NOMO-1 treated with DMSO at 0.1 percent for 48 hours (cell line): ENCODE measurements around the gene LARP6.
"Not testable (repeated sequence)": the region's sequence is repeated elsewhere in the genome, so short reads cannot be mapped to it uniquely, and the experiment has no call there.

Source experiments
- DNase-seq: peaks from one replicate; lab custom pipeline; 2025; ENCODE audit not compliant: unreplicated experiment; lab: John Stamatoyannopoulos, UW

LARP6 gene

GRCh38 chr15:70859322-70859908, 5.5 kb upstream of the LARP6 start:
- no peak for DNase-seq

GRCh38 chr15:70858614-70859321, 4.8 kb upstream of the LARP6 start:
- DNase-seq = not testable (repeated sequence)

DNA sequence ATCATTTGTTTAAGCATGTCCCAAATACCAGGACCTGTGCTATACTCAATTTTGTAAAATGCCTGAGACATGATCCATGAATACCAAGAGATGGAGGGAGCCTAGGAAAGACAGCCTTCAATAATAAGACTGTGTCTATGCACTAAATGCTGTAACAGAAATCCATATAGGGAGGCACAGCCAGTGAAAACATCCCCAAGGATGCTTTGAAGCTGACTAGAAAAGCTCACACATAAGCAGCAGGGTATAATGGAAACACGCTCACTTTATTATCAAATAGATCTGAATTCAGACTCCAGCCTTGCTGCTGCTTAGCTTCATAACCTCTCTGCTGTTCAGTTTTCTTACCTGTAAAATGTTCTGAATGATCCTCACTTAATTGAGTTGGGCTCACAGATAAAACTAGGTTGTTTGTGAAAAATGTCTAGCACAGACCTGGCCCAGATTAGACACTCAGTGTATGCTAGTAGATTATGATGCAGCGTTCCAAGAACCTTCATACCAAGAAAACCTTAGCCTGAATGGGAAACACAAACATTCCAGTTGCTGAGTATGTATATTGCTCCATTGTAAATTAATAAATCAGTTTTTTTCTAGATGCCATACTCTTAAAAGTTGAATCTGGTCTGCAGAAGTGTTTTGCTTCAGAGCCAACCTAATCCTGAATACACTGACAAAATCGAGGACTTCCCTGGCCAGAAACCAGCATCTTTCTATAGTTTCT, 3.8 kb upstream of the LARP6 start:
- no peak for DNase-seq

DNA sequence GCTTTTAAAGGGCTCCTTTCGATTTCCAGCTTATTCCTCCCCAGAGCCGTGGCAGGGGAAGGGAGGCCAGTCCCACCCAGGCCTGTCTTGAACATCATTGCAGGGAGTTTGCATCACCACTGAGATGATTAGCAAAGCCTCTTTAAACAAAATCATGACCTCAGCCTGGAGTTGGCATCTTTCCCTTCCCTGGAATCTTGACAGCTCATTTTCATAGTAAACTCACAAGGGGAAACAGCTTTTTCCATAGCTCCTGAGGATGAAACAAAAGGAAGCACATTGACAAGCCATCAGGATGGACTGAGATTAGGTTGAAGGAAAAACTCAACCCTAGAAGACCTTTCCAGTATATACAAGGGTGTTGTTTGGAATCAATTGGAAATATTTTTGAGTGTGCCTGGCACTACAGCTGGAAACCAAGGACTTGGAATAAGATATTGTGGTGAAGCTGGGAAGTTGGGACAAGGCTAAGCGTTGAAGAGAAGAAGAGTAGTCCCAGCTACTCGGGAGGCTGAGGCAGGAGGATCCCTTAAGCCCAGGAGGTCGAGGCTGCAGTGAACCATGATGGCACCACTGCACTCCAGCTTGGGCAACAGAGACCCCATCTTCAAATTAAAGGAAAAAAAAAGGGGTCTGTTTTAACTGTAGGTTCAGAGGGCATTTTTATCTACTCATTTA, 3.1 kb upstream of the LARP6 start:
- no peak for DNase-seq

DNA sequence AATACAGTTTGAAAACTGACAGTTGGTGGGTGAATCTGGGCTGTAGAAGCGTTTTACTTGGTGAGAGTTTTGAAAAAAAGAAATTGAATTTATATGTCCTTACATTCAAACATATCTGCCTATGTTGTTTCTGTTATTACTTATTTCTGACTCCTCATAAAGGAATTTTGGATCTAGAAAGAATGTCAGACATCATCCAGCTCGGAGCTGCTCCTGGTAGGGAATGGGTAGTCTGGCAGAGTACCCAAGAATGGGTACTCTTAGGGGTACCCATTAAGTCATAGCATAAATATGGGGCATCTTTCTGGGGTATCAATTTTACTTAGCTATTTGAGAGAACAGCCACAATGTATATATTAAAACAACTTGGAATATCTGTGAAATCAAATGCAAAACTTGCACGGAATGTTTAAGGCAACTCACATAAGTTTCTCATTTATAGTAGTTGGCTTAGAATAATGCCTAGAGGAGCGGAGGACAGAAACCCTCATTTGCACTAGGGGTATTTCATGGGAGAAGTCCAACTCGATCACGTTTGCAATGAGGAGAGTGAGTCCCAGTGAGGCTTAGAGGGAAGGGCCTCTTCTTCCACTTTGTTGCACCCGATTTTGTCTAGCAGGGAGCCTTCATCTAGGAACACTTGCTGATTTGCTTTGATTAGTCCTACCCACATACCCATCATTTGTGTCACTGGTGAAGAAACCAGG, 2.4 kb upstream of the LARP6 start:
- no peak for DNase-seq

GRCh38 chr15:70855764-70856163, 1.8 kb upstream of the LARP6 start:
- no peak for DNase-seq

DNA sequence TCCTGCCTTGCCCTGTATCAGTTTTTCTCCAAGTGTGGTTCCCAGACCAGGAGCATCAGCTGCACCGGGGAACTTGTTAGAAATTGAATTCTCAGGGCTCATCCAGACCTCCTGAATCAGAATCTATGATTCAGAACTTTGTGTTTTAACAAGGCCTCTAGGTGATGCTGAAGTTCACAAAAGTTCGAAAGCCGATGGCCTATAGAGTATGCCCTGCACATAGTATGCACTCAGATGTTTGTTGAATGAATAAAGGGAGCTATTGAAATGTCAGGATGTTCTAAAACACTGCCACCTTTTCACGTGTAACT, 664 bp upstream of the LARP6 start:
- no peak for DNase-seq

DNA sequence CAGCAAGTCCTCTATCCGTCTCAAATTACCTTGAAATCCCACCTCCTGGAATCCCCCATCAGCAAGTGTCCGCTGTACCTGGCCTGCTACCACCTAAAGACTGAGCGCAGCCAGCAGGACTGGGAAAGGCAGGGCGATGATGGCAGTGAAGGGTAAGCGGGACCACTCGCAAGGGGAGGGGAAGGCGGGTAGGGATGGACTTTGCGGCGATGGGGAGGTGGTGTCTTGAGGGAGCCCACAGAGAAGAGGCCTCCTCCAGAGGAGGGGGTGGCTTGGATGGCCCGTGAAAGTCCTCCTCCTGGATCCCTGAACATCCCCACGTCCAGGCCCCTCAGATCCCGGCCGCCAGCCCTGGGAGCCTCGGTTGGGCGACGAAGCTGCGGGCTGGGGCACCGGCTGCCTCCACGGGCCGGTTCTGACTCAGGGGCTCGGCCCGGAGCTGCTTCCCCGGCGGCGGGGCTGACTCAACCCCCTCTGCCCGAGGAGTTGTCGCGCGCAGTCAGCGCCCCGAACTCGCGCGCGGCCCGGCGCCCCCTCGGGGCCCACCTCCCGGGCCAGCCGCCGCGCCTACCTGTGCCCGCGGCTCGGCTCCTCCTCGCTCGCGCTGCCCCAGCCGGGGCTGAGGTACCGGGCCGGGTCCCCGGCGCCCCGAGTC, 512 bp downstream of the LARP6 start:
- DNase-seq = no peak

DNA sequence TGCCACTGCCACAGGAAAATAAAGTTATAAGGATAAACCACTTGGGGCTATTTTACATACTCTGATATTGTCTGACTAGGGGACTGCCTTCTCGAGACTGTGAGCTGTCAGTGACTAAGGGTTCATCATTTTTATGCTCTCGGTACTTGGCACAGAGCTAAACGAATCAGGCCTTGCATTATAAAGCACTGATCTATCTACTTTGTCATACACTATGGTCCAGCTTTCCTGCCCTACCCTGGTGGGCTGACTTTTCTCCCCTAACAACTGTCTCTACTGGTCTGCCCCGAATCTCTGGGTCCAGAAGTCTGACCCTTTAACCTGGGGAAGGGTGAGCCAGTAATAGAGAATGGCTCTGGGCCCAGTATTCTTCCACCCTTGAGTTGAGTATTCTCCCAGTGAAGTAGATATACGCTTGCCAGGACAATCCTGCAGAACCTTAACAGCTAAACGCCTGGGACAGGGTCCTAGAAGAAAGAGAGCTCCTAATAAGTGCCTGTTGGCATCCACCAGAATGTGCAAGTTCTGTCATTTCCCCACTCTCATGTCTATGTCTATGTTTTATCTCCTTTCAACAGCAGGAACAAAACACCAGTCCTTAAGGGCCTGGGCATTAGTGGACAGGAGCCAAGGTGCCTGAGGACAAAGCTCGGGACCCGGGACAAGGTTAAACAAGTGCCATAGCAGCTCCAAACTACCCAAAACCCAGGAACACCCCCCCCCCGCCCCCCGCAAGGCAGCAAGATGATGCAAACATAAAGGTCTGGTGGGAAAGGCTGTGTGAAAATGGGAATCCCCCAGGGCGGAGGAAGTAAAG, 1.2 kb downstream of the LARP6 start:
- DNase-seq = no peak

- no peak for DNase-seq
Observed at GRCh38 chr15:70851889-70852288, 2.1 kb downstream of the LARP6 start.

- no peak for DNase-seq
Observed at GRCh38 chr15:70845602-70846360, 8.2 kb downstream of the LARP6 start.

DNA sequence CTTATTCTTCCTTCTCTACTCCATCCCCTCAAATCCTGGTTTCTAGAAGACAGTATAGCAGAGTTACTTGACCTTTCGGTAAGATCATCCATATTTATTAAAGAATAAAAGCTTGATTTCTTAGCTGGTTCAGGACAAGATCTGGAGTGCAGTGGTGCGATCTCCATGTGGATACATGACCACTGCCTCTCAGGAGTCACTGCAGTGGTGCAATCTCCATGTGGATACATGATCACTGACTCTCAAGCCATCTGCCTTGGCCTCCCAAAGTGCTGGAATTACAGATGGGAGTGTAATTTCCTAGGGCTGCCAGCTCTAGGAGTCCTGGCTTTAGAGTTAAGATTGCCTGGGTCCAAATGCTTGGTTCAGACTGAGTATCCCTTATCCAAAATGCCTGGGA, 16.5 kb downstream of the LARP6 start:
- DNase-seq = no peak

GRCh38 chr15:70835841-70836240, 18.1 kb downstream of the LARP6 start:
- no peak for DNase-seq

GRCh38 chr15:70835415-70835814, 18.5 kb downstream of the LARP6 start:
- DNase-seq = no peak

DNA sequence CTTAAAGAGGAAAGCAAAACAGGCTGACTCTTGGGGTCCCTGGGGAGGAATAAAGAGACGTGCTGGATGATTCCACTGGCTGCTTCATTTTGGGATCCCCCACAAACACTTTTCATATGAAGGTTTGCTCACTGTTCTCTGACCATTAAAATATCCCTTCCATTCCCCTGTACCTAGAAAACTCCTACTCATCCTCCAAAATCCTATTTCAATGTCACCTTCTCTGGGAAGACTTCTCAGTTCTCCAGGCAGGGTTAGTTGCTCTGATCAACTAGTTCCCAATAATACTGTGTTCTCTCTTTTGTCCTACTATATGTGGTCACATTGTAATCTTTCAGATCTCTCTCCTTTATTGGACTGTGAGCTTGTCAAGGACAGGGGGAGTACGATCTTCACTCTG, 19.0 kb downstream of the LARP6 start:
- DNase-seq = no peak

DNA sequence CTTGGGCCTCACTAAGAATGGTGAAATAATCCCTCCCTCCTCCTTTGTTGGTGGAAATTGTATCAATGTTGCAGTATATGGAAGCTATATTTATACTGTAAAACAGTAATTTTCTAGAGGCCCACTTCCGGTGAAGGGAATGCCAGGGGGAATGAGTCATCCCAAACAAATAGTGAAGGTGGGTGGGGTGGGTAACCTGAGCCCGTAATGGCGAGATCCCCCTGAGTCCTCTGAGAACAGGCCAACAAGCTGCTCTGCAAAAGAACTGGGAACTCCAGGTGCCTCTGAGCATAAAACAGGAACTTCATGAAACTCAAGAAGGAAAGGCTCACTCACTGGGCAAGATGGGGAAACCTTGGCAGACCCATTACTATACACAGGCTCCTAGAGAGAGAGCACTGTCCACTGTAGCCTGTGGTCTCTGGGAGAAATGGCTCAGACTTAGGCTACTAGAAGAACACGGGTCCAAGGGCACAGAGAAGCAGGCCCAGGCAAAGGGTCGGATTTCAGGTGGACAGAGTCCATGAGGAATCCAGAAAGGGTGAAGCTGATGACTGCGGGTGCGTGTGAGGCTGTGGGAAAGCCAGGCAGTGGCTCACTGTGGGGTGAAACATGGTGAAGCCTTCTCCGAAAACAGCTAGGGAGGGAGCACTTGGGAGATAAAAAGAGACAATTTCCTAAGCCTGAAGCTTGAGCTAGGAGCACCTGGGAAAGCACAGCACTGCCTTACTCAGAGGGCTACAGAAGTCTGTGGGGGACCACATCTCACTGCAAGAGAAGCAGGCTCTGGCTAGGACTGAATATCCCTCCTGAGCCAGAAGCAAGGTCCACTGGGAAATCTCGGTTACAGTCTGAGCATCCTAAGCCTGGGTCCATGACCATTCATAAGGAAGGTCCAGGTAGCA, 19.8 kb downstream of the LARP6 start:
- peak; percentile 52 for DNase-seq

DNA sequence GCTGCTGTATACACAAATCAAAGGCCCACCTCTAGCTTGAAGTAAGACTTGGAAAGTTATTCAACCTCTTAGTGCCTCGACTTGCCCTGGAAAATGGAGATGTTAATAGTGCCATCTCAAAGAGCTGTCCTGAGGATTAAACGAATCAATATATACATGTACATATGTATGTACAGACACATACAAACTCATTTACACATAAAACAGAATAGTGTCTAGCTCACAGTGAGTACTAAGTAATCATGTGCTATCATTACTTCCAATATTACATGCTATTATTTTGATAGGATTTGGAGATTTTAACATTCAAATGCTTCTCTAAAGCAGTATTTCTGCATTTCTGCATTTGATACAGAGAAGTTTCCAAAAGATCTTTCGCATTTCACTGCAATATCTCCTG, 20.5 kb downstream of the LARP6 start:
- no peak for DNase-seq

GRCh38 chr15:70832176-70832575, 21.8 kb downstream of the LARP6 start:
- no peak for DNase-seq
